ENCODE data around the gene SAFB2. TPM values are rescaled to one million over a fixed set of nuclear protein-coding genes. Genes with fewer than 3 reads are reported as not detected.

The SAFB2 gene
- total RNA-seq = 107 TPM

DNA sequence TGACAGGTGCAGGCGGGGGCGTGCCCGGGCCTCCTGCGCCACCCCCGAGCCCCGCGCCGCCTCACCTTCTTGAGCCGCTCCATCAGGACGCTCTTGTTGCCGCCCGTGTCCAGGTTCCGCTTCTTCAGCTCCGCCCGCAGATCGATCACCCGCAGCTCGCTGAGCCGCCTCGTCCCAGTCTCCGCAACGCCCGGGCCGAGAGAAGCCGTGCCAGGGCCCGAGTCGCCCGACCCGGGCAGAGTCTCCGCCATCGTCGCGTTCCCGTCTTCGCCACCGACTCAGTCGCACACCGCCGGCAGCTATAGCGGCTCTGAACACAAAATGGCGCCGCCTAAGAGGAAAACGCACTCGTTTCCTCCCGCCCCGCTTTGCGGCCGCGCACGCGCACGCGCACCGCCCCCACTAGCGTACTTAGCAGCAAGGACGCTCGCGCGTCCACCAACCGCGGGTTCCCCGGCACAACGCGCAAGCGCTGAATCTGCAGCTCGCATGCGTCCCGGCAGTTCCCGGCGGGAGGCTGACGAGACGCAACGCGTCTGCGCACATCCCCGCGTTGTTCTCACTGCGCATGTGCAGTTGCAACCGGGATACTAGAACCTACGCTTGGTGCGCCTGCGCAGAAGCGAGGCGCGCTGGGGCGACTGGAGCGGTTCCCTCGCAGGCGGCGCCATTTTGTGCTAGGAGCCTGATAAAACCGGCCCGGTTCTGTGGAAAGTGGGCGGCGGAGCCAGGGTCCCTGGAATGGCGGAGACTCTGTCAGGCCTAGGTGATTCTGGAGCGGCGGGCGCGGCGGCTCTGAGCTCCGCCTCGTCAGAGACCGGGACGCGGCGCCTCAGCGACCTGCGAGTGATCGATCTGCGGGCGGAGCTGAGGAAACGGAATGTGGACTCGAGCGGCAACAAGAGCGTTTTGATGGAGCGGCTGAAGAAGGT lies at the start of gene SAFB2, which contains the start of gene SAFB:
SAFB2 (minus strand) TSS at position 312 of the 932 bp plus-strand sequence; CDS start at position 251, 61 bp downstream.
SAFB (plus strand) TSS at position 619 of the 932 bp plus-strand sequence; CDS start at position 742, 123 bp downstream.
- peaks cover 70% of the 10 kb centered on the region for H3K4me1 ChIP-seq (ENCODE audit: insufficient read depth, low read length)
- H3K9me3 ChIP-seq (ENCODE audit: low read depth, low read length) = no peaks in the 10 kb centered on the region
- no peaks in the 10 kb centered on the region for H3K27me3 ChIP-seq (ENCODE audit: insufficient read depth, low read length)
- H3K4me3 ChIP-seq (ENCODE audit: low read length) = peak within 1 kb of the TSS; percentile 94

DNA sequence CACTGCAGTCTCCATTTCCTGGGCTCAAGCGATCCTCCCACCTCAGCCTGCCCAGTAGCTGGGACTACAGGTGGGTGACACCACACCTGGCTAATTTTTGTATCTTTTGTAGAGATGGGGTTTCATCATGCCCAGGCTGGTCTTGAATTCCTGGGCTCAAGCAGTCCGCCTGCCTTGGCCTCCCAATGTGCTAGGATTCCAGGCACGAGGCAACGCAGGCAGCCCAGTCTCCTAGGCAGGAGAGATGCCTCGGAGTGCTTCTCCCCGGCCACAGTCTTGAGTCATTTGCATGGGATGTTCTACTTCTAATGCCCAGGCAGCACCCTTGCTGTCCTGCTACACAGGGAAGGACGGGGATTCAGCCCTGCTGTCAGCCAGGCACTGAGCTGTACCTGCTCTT lies 49.0 kb upstream of the SAFB2 start:
- H3K9me3 ChIP-seq (ENCODE audit: low read depth, low read length) = no peaks in the 10 kb centered on the region
- no peak overlapping the region for H3K4me3 ChIP-seq (ENCODE audit: low read length)
- H3K27me3 ChIP-seq (ENCODE audit: insufficient read depth, low read length) = no peaks in the 10 kb centered on the region
- no peaks in the 10 kb centered on the region for H3K4me1 ChIP-seq (ENCODE audit: insufficient read depth, low read length)

DNA sequence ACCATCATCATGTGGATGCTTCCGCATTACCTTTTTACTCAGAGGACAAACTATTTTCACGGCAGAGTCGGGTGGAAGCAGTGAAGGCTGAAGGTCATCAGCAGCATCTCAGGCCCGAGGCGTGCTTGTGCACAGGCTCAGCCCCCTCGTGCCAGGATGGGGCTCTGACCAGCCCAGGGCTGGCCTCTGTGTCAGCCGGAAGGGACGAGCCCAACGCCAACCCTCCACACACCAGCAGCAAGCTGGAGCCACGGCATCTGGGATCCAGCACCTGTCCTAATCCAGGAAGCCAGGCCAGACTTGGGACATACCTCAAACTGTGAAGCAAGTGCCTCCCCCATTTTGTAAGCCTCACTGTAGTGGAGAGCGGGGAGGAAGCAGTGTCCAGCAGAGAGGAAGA lies 46.6 kb upstream of the SAFB2 start:
- no peaks in the 10 kb centered on the region for H3K4me1 ChIP-seq (ENCODE audit: insufficient read depth, low read length)
- H3K9me3 ChIP-seq (ENCODE audit: low read depth, low read length) = no peaks in the 10 kb centered on the region
- H3K4me3 ChIP-seq (ENCODE audit: low read length) = no peak overlapping the region
- H3K27me3 ChIP-seq (ENCODE audit: insufficient read depth, low read length) = no peaks in the 10 kb centered on the region

DNA sequence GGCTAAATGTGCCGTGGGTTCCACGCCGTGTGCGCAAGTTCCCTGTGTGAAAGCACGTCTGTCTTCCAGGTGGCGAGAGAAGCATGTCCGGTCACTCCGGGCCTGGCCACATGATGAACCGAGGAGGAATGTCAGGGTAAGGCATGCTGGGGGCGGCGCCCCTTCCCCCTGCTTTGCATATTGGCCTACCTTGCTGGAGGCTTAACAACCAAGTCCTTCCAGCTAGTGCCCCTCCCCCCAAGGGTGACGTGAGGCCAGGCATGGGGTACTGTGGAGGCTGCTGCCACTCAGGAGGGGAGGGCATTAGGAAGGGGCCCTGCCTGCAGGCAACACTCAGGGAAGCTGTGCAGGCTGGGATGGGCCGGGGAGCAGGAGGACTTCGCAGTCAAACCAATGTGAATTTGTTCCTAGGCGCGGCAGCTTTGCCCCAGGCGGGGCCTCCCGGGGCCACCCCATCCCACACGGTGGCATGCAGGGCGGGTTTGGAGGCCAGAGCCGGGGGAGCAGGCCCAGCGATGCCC lies 45.2 kb upstream of the SAFB2 start:
- no peaks in the 10 kb centered on the region for H3K9me3 ChIP-seq (ENCODE audit: low read depth, low read length)
- no peak overlapping the region for H3K4me3 ChIP-seq (ENCODE audit: low read length)
- no peaks in the 10 kb centered on the region for H3K4me1 ChIP-seq (ENCODE audit: insufficient read depth, low read length)
- no peaks in the 10 kb centered on the region for H3K27me3 ChIP-seq (ENCODE audit: insufficient read depth, low read length)

DNA sequence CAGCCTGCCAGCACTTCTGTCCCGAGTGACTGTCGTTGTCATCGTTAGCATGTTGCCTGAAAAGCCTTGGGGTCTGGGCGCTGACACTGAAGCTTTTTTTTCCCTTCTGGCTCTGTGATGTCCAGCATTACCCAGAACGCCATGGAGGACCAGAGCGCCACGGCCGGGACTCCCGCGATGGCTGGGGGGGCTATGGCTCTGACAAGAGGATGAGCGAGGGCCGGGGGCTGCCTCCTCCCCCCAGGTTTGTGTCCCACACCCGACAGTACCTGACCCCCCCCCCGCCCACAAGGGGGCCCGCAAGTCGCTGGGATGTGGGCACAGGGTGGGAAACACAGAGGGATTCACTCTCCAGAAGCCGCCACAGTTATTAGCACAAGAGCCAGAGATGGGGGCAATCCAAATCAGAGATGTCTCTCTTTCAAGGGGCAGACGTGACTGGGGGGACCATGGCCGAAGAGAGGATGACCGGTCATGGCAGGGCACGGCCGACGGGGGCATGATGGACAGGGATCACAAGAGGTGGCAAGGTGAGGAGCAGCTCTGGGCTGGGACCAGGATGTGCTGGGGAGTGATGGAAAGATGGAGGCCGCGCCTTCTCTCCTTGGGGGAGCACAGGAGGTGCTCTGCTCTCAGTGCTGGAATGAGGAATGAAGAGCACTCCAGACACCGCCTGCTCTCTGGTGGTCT lies 44.5 kb upstream of the SAFB2 start:
- Histone ChIP-seq H3K27me3 (ENCODE audit: insufficient read depth, low read length) (no peaks in the 10 kb centered on the region), H3K4me1 (ENCODE audit: insufficient read depth, low read length) (no peaks in the 10 kb centered on the region), H3K4me3 (ENCODE audit: low read length) (no peak overlapping the region), H3K9me3 (ENCODE audit: low read depth, low read length) (no peaks in the 10 kb centered on the region)

DNA sequence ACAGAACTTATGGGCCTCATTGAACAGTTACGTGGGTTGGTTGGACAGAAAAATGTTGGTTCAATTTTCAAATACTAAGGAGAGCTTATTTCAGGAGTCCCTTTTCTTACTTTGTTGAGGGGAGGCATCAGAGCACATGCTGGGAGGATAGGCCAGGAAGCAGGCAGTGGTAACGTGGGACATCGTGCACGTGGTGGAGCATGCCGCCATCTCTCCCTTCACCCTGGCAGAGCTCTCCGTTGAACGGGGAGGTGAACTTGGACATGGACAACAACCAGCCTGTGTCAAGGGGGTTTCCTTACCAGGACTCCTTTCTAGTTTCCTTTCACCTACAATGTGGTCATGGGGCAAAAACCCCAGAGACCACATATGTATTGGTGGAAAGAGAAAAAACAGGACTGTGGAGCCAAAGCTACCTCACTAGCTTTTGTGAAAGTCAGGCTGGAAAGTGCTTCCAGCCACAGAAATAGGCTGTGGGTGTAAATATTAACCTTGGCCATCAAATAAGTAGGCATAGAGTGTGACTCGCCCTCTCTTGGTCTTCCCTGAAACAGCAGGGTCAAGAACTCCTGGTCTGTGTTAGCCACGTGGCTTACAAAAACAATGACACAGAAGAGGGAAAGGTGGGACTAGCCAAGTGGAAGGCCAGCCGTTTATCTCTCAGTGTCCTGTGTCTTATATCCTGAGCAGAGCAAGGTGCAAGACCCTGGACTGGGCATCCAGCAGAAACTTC lies 43.4 kb upstream of the SAFB2 start:
- Histone ChIP-seq H3K27me3 (ENCODE audit: insufficient read depth, low read length) (no peaks in the 10 kb centered on the region), H3K9me3 (ENCODE audit: low read depth, low read length) (no peaks in the 10 kb centered on the region), H3K4me1 (ENCODE audit: insufficient read depth, low read length) (no peaks in the 10 kb centered on the region), H3K4me3 (ENCODE audit: low read length) (no peak overlapping the region)

DNA sequence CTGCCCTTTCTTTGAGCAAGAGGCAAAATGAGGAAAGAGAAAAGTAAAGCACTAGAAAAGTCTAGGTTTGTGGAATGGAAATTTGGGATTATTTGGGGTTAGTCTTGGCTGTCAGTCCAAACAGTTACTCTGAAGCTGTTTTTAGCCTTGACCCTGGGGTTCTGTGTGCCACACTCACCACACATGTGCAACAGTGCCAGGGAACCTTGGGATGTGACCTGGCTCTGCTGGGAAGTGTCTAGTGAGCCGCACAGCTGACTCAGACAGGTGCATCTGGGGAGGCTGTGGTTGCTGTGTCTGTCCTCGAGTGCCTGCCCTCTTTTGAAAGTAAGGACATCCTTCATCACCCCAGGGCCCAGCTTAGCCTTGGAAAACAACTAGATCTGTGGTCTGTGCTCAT lies 41.9 kb upstream of the SAFB2 start:
- H3K9me3 ChIP-seq (ENCODE audit: low read depth, low read length) = no peaks in the 10 kb centered on the region
- H3K4me1 ChIP-seq (ENCODE audit: insufficient read depth, low read length) = no peaks in the 10 kb centered on the region
- no peak overlapping the region for H3K4me3 ChIP-seq (ENCODE audit: low read length)
- H3K27me3 ChIP-seq (ENCODE audit: insufficient read depth, low read length) = no peaks in the 10 kb centered on the region

DNA sequence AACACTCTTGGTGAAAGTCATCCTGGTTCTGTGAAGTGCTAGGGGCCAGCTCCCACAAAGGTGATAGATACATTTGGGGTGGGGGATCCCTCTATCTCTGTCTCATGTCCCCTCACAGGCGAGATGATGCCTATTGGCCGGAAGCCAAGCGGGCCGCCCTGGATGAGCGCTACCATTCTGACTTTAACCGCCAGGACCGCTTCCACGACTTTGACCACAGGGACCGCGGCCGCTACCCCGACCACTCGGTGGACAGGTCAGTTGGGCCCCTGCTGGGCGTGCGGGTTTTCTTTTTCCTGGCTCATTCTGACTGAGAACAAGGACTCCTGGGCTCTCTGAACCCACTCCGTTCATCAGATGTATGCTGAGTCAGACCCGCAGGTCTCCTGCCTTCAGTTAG lies 41.3 kb upstream of the SAFB2 start:
- no peaks in the 10 kb centered on the region for H3K27me3 ChIP-seq (ENCODE audit: insufficient read depth, low read length)
- no peaks in the 10 kb centered on the region for H3K9me3 ChIP-seq (ENCODE audit: low read depth, low read length)
- no peaks in the 10 kb centered on the region for H3K4me1 ChIP-seq (ENCODE audit: insufficient read depth, low read length)
- no peak overlapping the region for H3K4me3 ChIP-seq (ENCODE audit: low read length)

DNA sequence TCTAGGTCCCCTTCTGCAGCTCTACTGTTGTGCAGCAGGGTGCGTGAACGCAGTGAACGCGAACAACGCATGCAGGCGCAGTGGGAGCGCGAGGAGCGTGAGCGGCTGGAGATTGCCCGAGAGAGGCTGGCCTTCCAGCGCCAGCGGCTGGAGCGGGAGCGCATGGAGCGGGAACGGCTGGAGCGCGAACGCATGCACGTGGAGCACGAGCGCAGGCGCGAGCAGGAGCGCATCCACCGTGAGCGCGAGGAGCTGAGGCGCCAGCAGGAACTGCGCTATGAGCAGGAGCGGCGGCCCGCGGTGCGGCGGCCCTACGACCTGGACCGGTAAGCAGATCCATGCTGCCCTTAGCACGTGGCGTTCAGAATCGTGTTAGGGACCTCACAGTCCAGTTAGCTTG lies 38.9 kb upstream of the SAFB2 start:
- Histone ChIP-seq H3K9me3 (ENCODE audit: low read depth, low read length) (no peaks in the 10 kb centered on the region), H3K27me3 (ENCODE audit: insufficient read depth, low read length) (no peaks in the 10 kb centered on the region), H3K4me3 (ENCODE audit: low read length) (no peak overlapping the region), H3K4me1 (ENCODE audit: insufficient read depth, low read length) (no peaks in the 10 kb centered on the region)

DNA sequence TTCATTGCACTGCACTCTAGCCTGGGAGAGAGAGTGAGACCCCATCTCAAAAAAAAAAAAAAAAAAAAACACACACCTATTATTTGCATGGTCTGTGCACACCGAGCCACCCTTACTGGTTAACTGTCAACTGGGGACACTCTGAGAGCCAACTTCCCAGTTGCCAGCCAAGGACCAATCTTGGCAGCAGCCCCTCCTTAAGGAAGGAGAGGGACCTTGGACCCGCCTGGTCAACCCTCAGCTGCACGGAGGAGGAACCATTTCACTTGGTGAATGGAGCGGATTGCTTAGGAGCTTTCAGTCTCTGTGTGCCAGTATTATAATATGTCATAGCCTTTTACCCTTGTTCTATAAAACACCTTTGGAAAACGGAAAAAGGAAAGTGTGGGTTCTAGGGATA lies 32.8 kb upstream of the SAFB2 start:
- H3K27me3 ChIP-seq (ENCODE audit: insufficient read depth, low read length) = no peaks in the 10 kb centered on the region
- H3K4me1 ChIP-seq (ENCODE audit: insufficient read depth, low read length) = no peaks in the 10 kb centered on the region
- no peak overlapping the region for H3K4me3 ChIP-seq (ENCODE audit: low read length)
- H3K9me3 ChIP-seq (ENCODE audit: low read depth, low read length) = no peaks in the 10 kb centered on the region

DNA sequence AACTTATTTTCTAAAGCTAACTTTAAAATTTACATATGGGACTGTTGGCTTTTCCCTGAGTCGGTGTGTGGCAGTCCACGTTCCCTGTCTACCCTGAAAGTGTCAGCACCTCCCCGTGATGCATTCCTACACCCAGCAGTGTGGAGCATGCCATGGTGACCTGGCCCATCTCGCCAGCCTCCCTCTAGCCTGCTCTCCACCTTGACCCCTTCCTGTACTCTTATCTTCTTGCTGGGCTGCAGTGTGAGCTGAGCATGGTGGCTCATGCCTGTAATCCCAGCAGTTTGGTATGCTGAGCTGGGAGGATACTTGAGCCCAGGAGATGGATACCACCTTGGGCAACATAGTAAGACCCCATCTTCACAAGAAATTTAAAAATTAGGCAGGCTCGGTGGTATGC lies 32.4 kb upstream of the SAFB2 start:
- Histone ChIP-seq H3K27me3 (ENCODE audit: insufficient read depth, low read length) (no peaks in the 10 kb centered on the region), H3K9me3 (ENCODE audit: low read depth, low read length) (no peaks in the 10 kb centered on the region), H3K4me3 (ENCODE audit: low read length) (no peak overlapping the region), H3K4me1 (ENCODE audit: insufficient read depth, low read length) (no peaks in the 10 kb centered on the region)

DNA sequence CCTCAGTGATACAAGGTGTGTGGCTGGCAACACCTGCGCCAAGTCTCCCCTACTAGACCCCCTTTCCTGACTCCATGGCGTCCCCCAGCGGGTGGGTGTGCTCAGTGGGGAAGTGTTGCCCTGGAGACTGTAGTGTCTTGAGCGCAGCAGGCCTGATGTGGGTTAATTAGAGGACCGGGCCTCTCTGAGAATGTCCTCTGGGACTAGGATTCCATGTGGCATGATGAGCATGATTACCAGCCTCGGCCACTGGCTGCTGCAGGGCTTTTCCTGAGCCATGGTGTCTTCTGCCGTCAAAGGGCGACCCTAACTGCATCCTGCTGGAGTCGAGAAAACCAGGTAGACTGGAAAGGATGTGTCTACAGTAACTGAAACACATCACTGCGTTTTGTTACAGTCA lies 29.7 kb upstream of the SAFB2 start:
- Histone ChIP-seq H3K9me3 (ENCODE audit: low read depth, low read length) (no peaks in the 10 kb centered on the region), H3K4me3 (ENCODE audit: low read length) (no peak overlapping the region), H3K27me3 (ENCODE audit: insufficient read depth, low read length) (no peaks in the 10 kb centered on the region), H3K4me1 (ENCODE audit: insufficient read depth, low read length) (no peaks in the 10 kb centered on the region)

DNA sequence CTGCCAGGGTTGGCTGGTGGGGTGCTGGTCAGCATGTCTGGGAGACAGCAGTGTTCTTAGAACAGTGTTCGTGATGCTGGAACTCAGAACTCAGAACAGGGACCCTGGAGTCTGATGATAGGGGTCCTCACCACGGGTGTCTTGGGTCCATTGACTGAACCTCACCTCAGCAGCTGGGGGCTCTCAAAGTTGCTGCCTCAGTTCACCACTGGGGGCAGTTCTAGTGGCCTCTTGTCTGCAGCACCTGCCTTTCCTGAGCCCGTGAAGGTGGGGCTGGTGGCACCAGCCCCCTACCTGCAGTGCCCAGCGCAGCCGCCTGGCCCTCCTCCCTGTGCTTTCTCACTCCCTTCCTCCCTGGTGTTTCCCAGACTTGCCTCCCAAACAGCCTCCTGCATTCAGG lies 28.8 kb upstream of the SAFB2 start:
- H3K27me3 ChIP-seq (ENCODE audit: insufficient read depth, low read length) = no peaks in the 10 kb centered on the region
- no peaks in the 10 kb centered on the region for H3K4me1 ChIP-seq (ENCODE audit: insufficient read depth, low read length)
- no peak overlapping the region for H3K4me3 ChIP-seq (ENCODE audit: low read length)
- no peaks in the 10 kb centered on the region for H3K9me3 ChIP-seq (ENCODE audit: low read depth, low read length)

DNA sequence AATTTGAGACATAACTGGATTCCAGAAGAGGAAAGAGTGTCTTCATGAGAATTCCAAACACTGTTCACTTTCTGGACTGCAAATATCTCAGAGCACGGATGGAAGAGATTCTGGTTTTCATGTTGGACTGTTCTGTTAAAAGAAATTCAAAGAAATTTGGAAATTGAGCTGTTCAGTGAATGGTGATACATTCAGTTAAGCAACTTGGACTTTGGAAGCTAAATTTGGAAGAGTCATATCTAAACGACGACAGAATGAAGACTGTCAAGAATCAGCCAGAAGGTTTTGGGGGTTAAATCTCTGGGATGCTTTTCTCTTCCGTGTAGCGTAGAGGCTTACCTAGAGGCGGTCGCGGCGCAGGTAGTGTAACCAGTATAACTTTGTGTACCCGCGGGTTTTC lies 25.9 kb upstream of the SAFB2 start:
- Histone ChIP-seq H3K27me3 (ENCODE audit: insufficient read depth, low read length) (no peaks in the 10 kb centered on the region), H3K9me3 (ENCODE audit: low read depth, low read length) (no peaks in the 10 kb centered on the region), H3K4me3 (ENCODE audit: low read length) (no peak overlapping the region), H3K4me1 (ENCODE audit: insufficient read depth, low read length) (no peaks in the 10 kb centered on the region)

DNA sequence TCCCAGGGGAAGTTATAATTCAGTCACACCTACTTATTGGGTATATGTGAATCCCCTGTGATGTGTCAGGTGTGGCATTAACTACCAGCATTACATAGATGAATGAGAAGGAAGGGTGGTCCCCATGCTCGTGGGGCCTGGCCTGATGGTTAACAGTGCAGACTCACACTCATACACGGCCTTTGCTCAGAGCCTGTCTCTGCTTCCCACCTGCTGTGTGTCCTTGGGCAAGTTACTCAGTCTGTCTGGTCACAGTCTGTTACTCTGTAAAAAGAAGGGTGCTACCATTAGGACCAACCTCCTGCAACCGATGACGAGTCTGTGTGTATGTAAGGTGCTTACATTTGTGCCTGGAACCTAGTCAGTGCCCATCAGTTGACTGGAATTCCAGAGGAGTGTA lies 24.1 kb upstream of the SAFB2 start:
- H3K27me3 ChIP-seq (ENCODE audit: insufficient read depth, low read length) = no peaks in the 10 kb centered on the region
- no peaks in the 10 kb centered on the region for H3K4me1 ChIP-seq (ENCODE audit: insufficient read depth, low read length)
- no peak overlapping the region for H3K4me3 ChIP-seq (ENCODE audit: low read length)
- no peaks in the 10 kb centered on the region for H3K9me3 ChIP-seq (ENCODE audit: low read depth, low read length)
